ENCODE measurements around the gene KCNK1.
A peak's percentile ranks its signal among the peaks of the same experiment; 100 is the strongest.

KCNK1 gene

GRCh38 chr1:233675446-233675845, 61.5 kb downstream of the KCNK1 start:
- H3K9me3 Mint-ChIP-seq = no peaks in the 10 kb centered on the region
- no peak overlapping the region for H3K27ac Mint-ChIP-seq

GRCh38 chr1:233675893-233676292, 62.0 kb downstream of the KCNK1 start:
- H3K4me1 Mint-ChIP-seq = peaks cover 28% of the 10 kb centered on the region
- no peak overlapping the region for H3K27ac Mint-ChIP-seq
- peaks cover 4% of the 10 kb centered on the region for H3K27me3 Mint-ChIP-seq (ENCODE audit: low read depth)
- no peak overlapping the region for H3K4me3 Mint-ChIP-seq
- no peaks in the 10 kb centered on the region for H3K36me3 Mint-ChIP-seq (ENCODE audit: low read depth)
- no peak for TF ChIP-seq CTCF (IDR thresholded peaks at IDR 0.05; ENCODE audit: unreplicated experiment in 3 of 3)
- H3K9me3 Mint-ChIP-seq = no peaks in the 10 kb centered on the region

More at GRCh38 chr1:233675446-233675845, 61.5 kb downstream of the KCNK1 start:
- no peak overlapping the region for H3K4me3 Mint-ChIP-seq
- peaks cover under 1% of the 10 kb centered on the region for H3K36me3 Mint-ChIP-seq (ENCODE audit: low read depth)
- TF ChIP-seq CTCF (IDR thresholded peaks at IDR 0.05; ENCODE audit: unreplicated experiment in 3 of 3) = no peak
- peaks cover 29% of the 10 kb centered on the region for H3K4me1 Mint-ChIP-seq
- peaks cover 4% of the 10 kb centered on the region for H3K27me3 Mint-ChIP-seq (ENCODE audit: low read depth)

GRCh38 chr1:233677690-233678354, 63.9 kb downstream of the KCNK1 start:
- H3K9me3 Mint-ChIP-seq = no peaks in the 10 kb centered on the region
- peaks cover 26% of the 10 kb centered on the region for H3K4me1 Mint-ChIP-seq
- no peaks in the 10 kb centered on the region for H3K36me3 Mint-ChIP-seq (ENCODE audit: low read depth)
- H3K27me3 Mint-ChIP-seq (ENCODE audit: low read depth) = no peaks in the 10 kb centered on the region
- H3K27ac Mint-ChIP-seq = peak overlapping the region in 1 of 3 experiments; percentile 32
- no peak for TF ChIP-seq CTCF (IDR thresholded peaks at IDR 0.05; ENCODE audit: unreplicated experiment in 3 of 3)
- no peak overlapping the region for H3K4me3 Mint-ChIP-seq

- no peak for TF ChIP-seq CTCF (IDR thresholded peaks at IDR 0.05; ENCODE audit: unreplicated experiment in 3 of 3)
- Mint-ChIP-seq H3K36me3 (ENCODE audit: low read depth) (no peaks in the 10 kb centered on the region), H3K27ac (no peak overlapping the region), H3K9me3 (no peaks in the 10 kb centered on the region), H3K4me1 (peaks cover 14% of the 10 kb centered on the region), H3K27me3 (ENCODE audit: low read depth) (no peaks in the 10 kb centered on the region), H3K4me3 (no peak overlapping the region)
Observed at GRCh38 chr1:233679030-233679429, 65.1 kb downstream of the KCNK1 start.

GRCh38 chr1:233679591-233680373, 65.9 kb downstream of the KCNK1 start:
- H3K4me1 Mint-ChIP-seq = peaks cover 7% of the 10 kb centered on the region

More at GRCh38 chr1:233679591-233680373, 65.9 kb downstream of the KCNK1 start:
- Mint-ChIP-seq H3K9me3 (no peaks in the 10 kb centered on the region), H3K27ac (no peak overlapping the region), H3K36me3 (ENCODE audit: low read depth) (no peaks in the 10 kb centered on the region), H3K27me3 (ENCODE audit: low read depth) (no peaks in the 10 kb centered on the region), H3K4me3 (no peak overlapping the region)
- TF ChIP-seq CTCF (IDR thresholded peaks at IDR 0.05; ENCODE audit: unreplicated experiment in 3 of 3) = no peak
